ENCODE measurements around the gene WDCP.

Gene WDCP

GRCh38 chr2:24077535-24077877 lies 30.3 kb upstream of the WDCP start:
- peak overlapping the region; percentile 79 for H3K4me3 ChIP-seq (ENCODE audit: low read depth, low read length)
- no peak for TF ChIP-seq POLR2A (IDR thresholded peaks at IDR 0.05; ENCODE audit: extremely low read depth, insufficient read length)
- TF ChIP-seq, protein P1, sequence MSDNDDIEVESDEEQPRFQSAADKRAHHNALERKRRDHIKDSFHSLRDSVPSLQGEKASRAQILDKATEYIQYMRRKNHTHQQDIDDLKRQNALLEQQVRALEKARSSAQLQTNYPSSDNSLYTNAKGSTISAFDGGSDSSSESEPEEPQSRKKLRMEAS (IDR thresholded peaks at IDR 0.05; ENCODE audit: low read depth, low read length) = no peak
- no peak for TF ChIP-seq MYC (IDR thresholded peaks at IDR 0.05; ENCODE audit: low read depth, low read length)
- TF ChIP-seq, protein P2, sequence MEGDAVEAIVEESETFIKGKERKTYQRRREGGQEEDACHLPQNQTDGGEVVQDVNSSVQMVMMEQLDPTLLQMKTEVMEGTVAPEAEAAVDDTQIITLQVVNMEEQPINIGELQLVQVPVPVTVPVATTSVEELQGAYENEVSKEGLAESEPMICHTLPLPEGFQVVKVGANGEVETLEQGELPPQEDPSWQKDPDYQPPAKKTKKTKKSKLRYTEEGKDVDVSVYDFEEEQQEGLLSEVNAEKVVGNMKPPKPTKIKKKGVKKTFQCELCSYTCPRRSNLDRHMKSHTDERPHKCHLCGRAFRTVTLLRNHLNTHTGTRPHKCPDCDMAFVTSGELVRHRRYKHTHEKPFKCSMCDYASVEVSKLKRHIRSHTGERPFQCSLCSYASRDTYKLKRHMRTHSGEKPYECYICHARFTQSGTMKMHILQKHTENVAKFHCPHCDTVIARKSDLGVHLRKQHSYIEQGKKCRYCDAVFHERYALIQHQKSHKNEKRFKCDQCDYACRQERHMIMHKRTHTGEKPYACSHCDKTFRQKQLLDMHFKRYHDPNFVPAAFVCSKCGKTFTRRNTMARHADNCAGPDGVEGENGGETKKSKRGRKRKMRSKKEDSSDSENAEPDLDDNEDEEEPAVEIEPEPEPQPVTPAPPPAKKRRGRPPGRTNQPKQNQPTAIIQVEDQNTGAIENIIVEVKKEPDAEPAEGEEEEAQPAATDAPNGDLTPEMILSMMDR (IDR thresholded peaks at IDR 0.05; ENCODE audit: low read depth, low read length) = no peak
- no peak for DNase-seq (ENCODE audit: low read depth)

DNA sequence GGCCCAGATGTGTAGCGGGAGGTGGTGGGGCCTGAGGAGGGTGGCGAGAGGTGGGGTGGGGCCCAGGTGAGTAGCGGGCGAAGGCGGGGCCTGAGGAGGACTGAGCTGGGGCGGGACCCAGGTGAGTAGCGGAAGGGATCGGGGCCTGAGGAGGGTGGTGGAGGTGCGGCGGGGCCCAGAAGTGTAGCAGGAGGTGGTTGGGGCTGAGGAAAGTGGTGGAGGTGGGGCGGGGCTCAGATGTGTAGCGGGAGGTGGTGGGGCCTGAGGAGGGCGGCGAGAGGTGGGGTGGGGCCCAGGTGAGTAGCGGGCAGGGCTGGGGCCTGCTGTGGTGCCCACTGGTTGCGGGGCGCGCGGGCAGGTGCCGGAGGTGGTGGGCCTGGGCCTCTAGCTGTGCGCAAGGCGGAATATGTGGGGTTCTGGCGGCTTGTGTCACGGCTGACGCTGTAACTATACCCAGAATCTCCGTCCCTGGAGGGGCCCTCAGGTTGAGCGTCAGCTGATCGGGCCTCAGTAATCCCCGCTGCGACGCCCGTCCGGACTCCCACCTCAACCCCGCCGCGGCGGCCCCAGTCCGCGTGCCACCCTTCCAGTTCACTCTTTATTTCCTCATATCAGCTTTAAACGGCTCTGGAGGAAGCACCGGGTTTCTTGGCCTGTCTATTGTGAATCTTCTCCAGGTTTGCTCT lies 29.8 kb upstream of the WDCP start:
- peak; percentile 75 for DNase-seq (ENCODE audit: low read depth)
- peak; percentile 61 for TF ChIP-seq MYC (IDR thresholded peaks at IDR 0.05; ENCODE audit: low read depth, low read length)
- TF ChIP-seq, protein P2 (IDR thresholded peaks at IDR 0.05; ENCODE audit: low read depth, low read length) = no peak
- TF ChIP-seq, protein P1 (IDR thresholded peaks at IDR 0.05; ENCODE audit: low read depth, low read length) = peak; percentile 65
- TF ChIP-seq POLR2A (IDR thresholded peaks at IDR 0.05; ENCODE audit: extremely low read depth, insufficient read length) = peak; percentile 27
- peak overlapping the region; percentile 79 for H3K4me3 ChIP-seq (ENCODE audit: low read depth, low read length)

GRCh38 chr2:24075915-24076848 lies 29.0 kb upstream of the WDCP start, which contains the start of gene SF3B6:
SF3B6 (minus strand) TSS chr2:24076326; CDS start chr2:24076229, 97 bp downstream.
- TF ChIP-seq MYC (IDR thresholded peaks at IDR 0.05; ENCODE audit: low read depth, low read length) = peak; percentile 72
- TF ChIP-seq POLR2A (IDR thresholded peaks at IDR 0.05; ENCODE audit: extremely low read depth, insufficient read length) = peak; percentile 91
- TF ChIP-seq, protein P1 (IDR thresholded peaks at IDR 0.05; ENCODE audit: low read depth, low read length) = peak; percentile 51
- TF ChIP-seq, protein P2 (IDR thresholded peaks at IDR 0.05; ENCODE audit: low read depth, low read length) = no peak
- DNase-seq (ENCODE audit: low read depth) = peak; percentile 100
- H3K4me3 ChIP-seq (ENCODE audit: low read depth, low read length) = peak within 1 kb of the TSS; percentile 79

DNA sequence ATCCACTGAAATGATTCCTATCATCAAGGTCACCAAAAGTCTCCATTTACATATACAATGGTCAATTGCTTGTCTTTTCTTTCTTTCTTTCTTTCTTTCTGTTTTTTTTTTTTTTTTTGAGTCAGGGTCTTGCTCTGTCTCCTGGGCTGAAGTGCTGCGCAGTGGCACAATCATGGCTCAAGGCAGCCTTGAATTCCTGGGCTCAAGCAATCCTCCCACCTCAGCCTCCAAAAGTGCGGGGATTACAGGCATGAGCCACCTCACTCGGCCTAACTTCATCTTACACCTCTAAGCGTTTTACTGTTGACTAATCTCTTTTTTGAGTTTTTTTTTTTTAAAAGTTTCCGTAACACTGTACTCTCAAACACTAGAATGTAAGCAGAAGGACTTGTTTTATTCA lies 28.1 kb upstream of the WDCP start:
- no peak for TF ChIP-seq MYC (IDR thresholded peaks at IDR 0.05; ENCODE audit: low read depth, low read length)
- H3K4me3 ChIP-seq (ENCODE audit: low read depth, low read length) = peak overlapping the region; percentile 79
- DNase-seq (ENCODE audit: low read depth) = no peak

DNA sequence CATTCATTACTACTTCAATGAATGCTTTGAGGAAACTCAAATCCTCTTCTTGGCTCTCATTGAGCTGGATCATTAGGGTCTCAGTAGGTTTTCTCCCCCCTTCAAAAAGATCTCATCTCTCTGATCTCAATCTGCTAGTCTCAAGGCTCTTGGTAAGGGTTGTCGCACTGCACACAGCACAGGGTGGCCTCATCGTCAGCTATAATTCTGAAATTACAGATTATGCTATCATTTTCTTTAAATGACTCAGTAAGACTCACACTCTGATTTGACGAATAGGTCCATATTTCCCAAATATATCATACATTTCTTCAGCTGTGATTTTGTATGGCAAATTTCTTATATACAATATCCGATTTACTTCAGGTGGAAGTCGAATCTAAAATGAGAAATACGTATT lies 26.6 kb upstream of the WDCP start:
- TF ChIP-seq POLR2A (IDR thresholded peaks at IDR 0.05; ENCODE audit: extremely low read depth, insufficient read length) (no peak), MYC (IDR thresholded peaks at IDR 0.05; ENCODE audit: low read depth, low read length) (no peak)
- TF ChIP-seq, protein P1 (IDR thresholded peaks at IDR 0.05; ENCODE audit: low read depth, low read length) = no peak
- TF ChIP-seq, protein P2 (IDR thresholded peaks at IDR 0.05; ENCODE audit: low read depth, low read length) = no peak
- peak overlapping the region; percentile 4 for H3K4me3 ChIP-seq (ENCODE audit: low read depth, low read length)
- DNase-seq (ENCODE audit: low read depth) = no peak

GRCh38 chr2:24072259-24072658 lies 25.1 kb upstream of the WDCP start:
- H3K4me3 ChIP-seq (ENCODE audit: low read depth, low read length) = no peak overlapping the region
- TF ChIP-seq, protein P2 (IDR thresholded peaks at IDR 0.05; ENCODE audit: low read depth, low read length) = no peak
- TF ChIP-seq, protein P1 (IDR thresholded peaks at IDR 0.05; ENCODE audit: low read depth, low read length) = no peak
- TF ChIP-seq POLR2A (IDR thresholded peaks at IDR 0.05; ENCODE audit: extremely low read depth, insufficient read length) (no peak), MYC (IDR thresholded peaks at IDR 0.05; ENCODE audit: low read depth, low read length) (no peak)
- no peak for DNase-seq (ENCODE audit: low read depth)
